ENCODE results near the gene XXYLT1.
A peak's percentile ranks its signal among the peaks of the same experiment; 100 is the strongest.
"Not testable (repeated sequence)": the region's sequence is repeated elsewhere in the genome, so short reads cannot be mapped to it uniquely, and the experiment has no call there.

Gene XXYLT1

DNA sequence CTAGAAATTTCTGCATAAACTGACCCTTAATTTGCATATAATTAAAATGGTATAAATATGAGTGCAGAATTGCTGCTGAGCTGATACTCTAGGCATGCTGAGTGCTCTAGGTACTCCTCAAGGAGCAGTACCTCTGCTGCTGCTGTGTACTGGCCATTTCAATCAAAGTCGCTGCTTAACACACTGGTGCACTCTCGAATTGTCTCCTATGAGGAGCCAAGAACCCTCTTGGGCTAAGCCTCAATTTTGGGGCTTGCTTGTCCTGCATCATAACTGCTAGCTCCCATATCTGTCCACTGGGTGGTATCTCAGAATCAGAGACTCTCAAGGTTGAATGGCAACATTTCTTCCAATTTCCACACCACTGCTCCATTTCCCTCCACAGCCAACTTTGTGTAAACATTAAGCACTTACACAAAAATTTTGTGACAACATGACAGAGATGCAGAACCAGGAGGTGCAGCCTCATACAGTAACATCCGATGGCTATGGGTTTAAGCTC lies 82.5 kb downstream of the XXYLT1 start:
- H3K4me3 ChIP-seq (ENCODE audit: low read depth, low read length) = no peak overlapping the region
- no peak overlapping the region; the same call in 1 of the 2 replicates for H3K27ac ChIP-seq (ENCODE audit: extremely low read depth, low read depth, low read length)
- ChIA-PET POLR2A (interaction anchor here (1.2 kb wide), 1 partner anchor 21 kb away, joined by 3 read pairs; no protein-coding TSS in a partner anchor), CTCF (no interaction called here)
- no peaks in the 10 kb centered on the region for H3K36me3 ChIP-seq (ENCODE audit: control insufficient read depth in 2 of 2, insufficient read depth in 1 of 2, low read length in 2 of 2)
- TF ChIP-seq TCF7L2 (IDR thresholded peaks at IDR 0.05; ENCODE audit: borderline replicate concordance, low read depth, low read length) = no peak
- no peak for TF ChIP-seq FEZF1 (tag by site-specific recombination; IDR thresholded peaks at IDR 0.05)
- TF ChIP-seq KLF7 (tag by site-specific recombination; IDR thresholded peaks at IDR 0.05; ENCODE audit: borderline replicate concordance) = no peak
- TF ChIP-seq, protein P1, sequence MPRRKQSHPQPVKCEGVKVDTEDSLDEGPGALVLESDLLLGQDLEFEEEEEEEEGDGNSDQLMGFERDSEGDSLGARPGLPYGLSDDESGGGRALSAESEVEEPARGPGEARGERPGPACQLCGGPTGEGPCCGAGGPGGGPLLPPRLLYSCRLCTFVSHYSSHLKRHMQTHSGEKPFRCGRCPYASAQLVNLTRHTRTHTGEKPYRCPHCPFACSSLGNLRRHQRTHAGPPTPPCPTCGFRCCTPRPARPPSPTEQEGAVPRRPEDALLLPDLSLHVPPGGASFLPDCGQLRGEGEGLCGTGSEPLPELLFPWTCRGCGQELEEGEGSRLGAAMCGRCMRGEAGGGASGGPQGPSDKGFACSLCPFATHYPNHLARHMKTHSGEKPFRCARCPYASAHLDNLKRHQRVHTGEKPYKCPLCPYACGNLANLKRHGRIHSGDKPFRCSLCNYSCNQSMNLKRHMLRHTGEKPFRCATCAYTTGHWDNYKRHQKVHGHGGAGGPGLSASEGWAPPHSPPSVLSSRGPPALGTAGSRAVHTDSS (tag by site-specific recombination; IDR thresholded peaks at IDR 0.05) = no peak
- TF ChIP-seq SCRT2 (tag by site-specific recombination; IDR thresholded peaks at IDR 0.05) = no peak
- TF ChIP-seq OSR2 (tag by site-specific recombination; IDR thresholded peaks at IDR 0.05) = no peak
- TF ChIP-seq ZNF16 (tag by site-specific recombination; IDR thresholded peaks at IDR 0.05; ENCODE audit: low read depth) = no peak
- no peak for TF ChIP-seq ZNF169 (tag by site-specific recombination; IDR thresholded peaks at IDR 0.05)
- no peaks in the 10 kb centered on the region for H3K9me3 ChIP-seq (ENCODE audit: control insufficient read depth, insufficient read depth, low read depth, low read length)
- no peaks in the 10 kb centered on the region for H3K4me1 ChIP-seq (ENCODE audit: control insufficient read depth, insufficient read depth, low read length)

DNA sequence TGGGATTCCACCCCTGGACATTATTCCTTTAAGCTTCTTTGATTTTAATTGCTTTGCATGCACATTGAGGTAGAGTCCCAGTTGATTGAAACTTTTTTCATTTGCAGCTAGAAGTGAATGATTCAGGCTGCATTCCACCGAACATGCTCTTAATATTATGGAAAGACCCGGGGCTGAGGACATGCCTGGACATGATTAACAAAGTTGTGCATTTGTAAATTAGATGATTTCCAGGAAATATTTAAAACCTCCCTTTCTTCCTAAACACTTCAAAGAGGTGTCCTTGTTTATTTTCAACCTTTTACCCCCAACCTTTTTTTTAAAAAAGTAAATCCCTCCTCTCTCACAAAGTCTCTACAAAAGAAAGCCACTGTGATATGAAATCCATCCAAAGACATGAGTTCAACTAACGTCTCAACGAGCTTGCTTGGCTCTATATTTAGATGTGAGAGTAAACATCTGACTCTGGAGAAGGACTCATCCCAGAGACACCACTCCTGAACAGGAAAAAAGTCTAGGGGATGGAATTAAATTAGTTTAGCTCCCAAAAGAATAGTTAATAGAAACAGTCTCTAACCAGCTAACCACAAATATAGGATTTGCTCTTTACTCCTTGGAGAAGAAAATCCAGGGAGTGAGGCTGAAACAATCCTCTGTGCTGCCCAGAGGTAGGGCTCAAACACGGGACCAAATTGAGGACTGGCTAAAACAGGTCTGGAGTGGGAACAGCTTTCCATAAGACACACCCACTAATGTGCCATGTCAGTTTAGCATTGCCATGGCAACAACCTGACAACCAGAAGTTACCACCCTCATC lies 83.1 kb downstream of the XXYLT1 start:
- CTCF ChIA-PET = no interaction called here
- H3K27ac ChIP-seq (ENCODE audit: extremely low read depth, low read depth, low read length) = peak overlapping the region; percentile 51
- no peaks in the 10 kb centered on the region for H3K9me3 ChIP-seq (ENCODE audit: control insufficient read depth, insufficient read depth, low read depth, low read length)
- TF ChIP-seq ZNF571 (tag by site-specific recombination; IDR thresholded peaks at IDR 0.05) (no peak), ZBTB48 (tag by site-specific recombination; IDR thresholded peaks at IDR 0.05) (no peak), ZBTB17 (tag by site-specific recombination; IDR thresholded peaks at IDR 0.05) (no peak), ZNF660 (tag by site-specific recombination; IDR thresholded peaks at IDR 0.05) (no peak), ZNF747 (tag by site-specific recombination; IDR thresholded peaks at IDR 0.05) (no peak), ZNF837 (tag by site-specific recombination; IDR thresholded peaks at IDR 0.05) (no peak), ZNF664 (tag by site-specific recombination; IDR thresholded peaks at IDR 0.05) (no peak), ELK4 (IDR thresholded peaks at IDR 0.05; ENCODE audit: borderline replicate concordance, low read depth, low read length) (no peak), ZNF174 (tag by site-specific recombination; IDR thresholded peaks at IDR 0.05) (no peak), ZNF530 (tag by site-specific recombination; IDR thresholded peaks at IDR 0.05; ENCODE audit: low read depth) (no peak), KLF9 (tag by site-specific recombination; IDR thresholded peaks at IDR 0.05; ENCODE audit: low read depth) (peak; percentile 34; the same call in 1 of the 2 replicates), ZNF501 (tag by site-specific recombination; IDR thresholded peaks at IDR 0.05) (no peak)
- TF ChIP-seq, protein P2, sequence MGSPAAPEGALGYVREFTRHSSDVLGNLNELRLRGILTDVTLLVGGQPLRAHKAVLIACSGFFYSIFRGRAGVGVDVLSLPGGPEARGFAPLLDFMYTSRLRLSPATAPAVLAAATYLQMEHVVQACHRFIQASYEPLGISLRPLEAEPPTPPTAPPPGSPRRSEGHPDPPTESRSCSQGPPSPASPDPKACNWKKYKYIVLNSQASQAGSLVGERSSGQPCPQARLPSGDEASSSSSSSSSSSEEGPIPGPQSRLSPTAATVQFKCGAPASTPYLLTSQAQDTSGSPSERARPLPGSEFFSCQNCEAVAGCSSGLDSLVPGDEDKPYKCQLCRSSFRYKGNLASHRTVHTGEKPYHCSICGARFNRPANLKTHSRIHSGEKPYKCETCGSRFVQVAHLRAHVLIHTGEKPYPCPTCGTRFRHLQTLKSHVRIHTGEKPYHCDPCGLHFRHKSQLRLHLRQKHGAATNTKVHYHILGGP (tag by site-specific recombination; IDR thresholded peaks at IDR 0.05) = peak; percentile 46; the same call in 1 of the 2 replicates
- TF ChIP-seq, protein P3, sequence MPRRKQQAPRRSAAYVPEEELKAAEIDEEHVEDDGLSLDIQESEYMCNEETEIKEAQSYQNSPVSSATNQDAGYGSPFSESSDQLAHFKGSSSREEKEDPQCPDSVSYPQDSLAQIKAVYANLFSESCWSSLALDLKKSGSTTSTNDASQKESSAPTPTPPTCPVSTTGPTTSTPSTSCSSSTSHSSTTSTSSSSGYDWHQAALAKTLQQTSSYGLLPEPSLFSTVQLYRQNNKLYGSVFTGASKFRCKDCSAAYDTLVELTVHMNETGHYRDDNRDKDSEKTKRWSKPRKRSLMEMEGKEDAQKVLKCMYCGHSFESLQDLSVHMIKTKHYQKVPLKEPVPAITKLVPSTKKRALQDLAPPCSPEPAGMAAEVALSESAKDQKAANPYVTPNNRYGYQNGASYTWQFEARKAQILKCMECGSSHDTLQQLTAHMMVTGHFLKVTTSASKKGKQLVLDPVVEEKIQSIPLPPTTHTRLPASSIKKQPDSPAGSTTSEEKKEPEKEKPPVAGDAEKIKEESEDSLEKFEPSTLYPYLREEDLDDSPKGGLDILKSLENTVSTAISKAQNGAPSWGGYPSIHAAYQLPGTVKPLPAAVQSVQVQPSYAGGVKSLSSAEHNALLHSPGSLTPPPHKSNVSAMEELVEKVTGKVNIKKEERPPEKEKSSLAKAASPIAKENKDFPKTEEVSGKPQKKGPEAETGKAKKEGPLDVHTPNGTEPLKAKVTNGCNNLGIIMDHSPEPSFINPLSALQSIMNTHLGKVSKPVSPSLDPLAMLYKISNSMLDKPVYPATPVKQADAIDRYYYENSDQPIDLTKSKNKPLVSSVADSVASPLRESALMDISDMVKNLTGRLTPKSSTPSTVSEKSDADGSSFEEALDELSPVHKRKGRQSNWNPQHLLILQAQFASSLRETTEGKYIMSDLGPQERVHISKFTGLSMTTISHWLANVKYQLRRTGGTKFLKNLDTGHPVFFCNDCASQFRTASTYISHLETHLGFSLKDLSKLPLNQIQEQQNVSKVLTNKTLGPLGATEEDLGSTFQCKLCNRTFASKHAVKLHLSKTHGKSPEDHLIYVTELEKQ (tag by site-specific recombination; IDR thresholded peaks at IDR 0.05; ENCODE audit: borderline replicate concordance) = no peak
- H3K4me3 ChIP-seq (ENCODE audit: low read depth, low read length) = no peak overlapping the region
- POLR2A ChIA-PET = interaction anchor here (1.2 kb wide), 1 partner anchor 22 kb away, joined by 3 read pairs; no protein-coding TSS in a partner anchor
- no peaks in the 10 kb centered on the region for H3K36me3 ChIP-seq (ENCODE audit: control insufficient read depth in 2 of 2, insufficient read depth in 1 of 2, low read length in 2 of 2)
- no peaks in the 10 kb centered on the region for H3K4me1 ChIP-seq (ENCODE audit: control insufficient read depth, insufficient read depth, low read length)

- H3K36me3 ChIP-seq (ENCODE audit: control insufficient read depth in 2 of 2, insufficient read depth in 1 of 2, low read length in 2 of 2); H3K9me3 ChIP-seq (ENCODE audit: control insufficient read depth, insufficient read depth, low read depth, low read length); H3K4me3 ChIP-seq (ENCODE audit: low read depth, low read length); POLR2A ChIA-PET; H3K27ac ChIP-seq (ENCODE audit: extremely low read depth, low read depth, low read length); H3K4me1 ChIP-seq (ENCODE audit: control insufficient read depth, insufficient read depth, low read length): not testable (repeated sequence)
- CTCF ChIA-PET = interaction anchor here (0.8 kb wide), 1 partner anchor 41 kb away, joined by 3 read pairs; no protein-coding TSS in a partner anchor
These were observed 84.3 kb downstream of the XXYLT1 start for GRCh38 chr3:195186710-195187047.

Measured in HEK293 (cell line).